ENCODE results near the gene ALPI. TPM values are rescaled to one million over a fixed set of nuclear protein-coding genes. Genes with fewer than 3 reads are reported as not detected.
"Not testable (repeated sequence)": the region's sequence is repeated elsewhere in the genome, so short reads cannot be mapped to it uniquely, and the experiment has no call there.

The ALPI gene
- total RNA-seq, 1 experiment from 2014 or later, result not detected

- ChIA-PET POLR2A (ENCODE audit: unreplicated experiment) (interaction anchor here (0.6 kb wide), 2 partner anchors 56 to 521 kb away, joined by 4 to 5 read pairs; no protein-coding TSS in a partner anchor), CTCF (interaction anchor here (1.0 kb wide), 1 partner anchor 36 kb away, joined by 5 read pairs; no protein-coding TSS in a partner anchor)
- Histone ChIP-seq H3K27ac (peak overlapping the region; percentile 81), H3K9me3 (ENCODE audit: insufficient read depth, low read depth) (0 out of 2 replicates have a peak, but pooled peaks cover 3% of the 10 kb centered on the region), H3K79me2 (ENCODE audit: low read depth) (no peaks in the 10 kb centered on the region), H3K4me2 (peak overlapping the region; percentile 84), H3K9me2 (ENCODE audit: insufficient read depth) (no peaks in the 10 kb centered on the region), H4K20me1 (ENCODE audit: insufficient read depth) (no peaks in the 10 kb centered on the region), H3K4me1 (replicated peaks; ENCODE audit: insufficient read depth) (peaks cover 11% of the 10 kb centered on the region), H3K36me3 (ENCODE audit: low read depth) (no peaks in the 10 kb centered on the region), H3K4me3 (peak overlapping the region; percentile 58), H3F3A (ENCODE audit: insufficient read depth, low read depth) (peaks cover 19% of the 10 kb centered on the region; the same call in 1 of the 2 replicates), H2AFZ (peak overlapping the region; percentile 84), H3K27me3 (ENCODE audit: insufficient read depth, low read depth) (no peaks in the 10 kb centered on the region)
- intact Hi-C loops (cut with micrococcal nuclease; ENCODE audit: unreplicated experiment), result loop anchor here (5.0 kb wide), 1 partner anchor 54 kb away; no protein-coding TSS in a partner anchor
- TF ChIP-seq EZH2 (IDR thresholded peaks at IDR 0.05; ENCODE audit: low read depth), result no peak
- TF ChIP-seq CTCF (conservative IDR thresholded peaks at IDR 0.05), result no peak
- DNase-seq, result peak; percentile 52 to 53
- BruUV-seq (replicated peaks), result TSS peak; percentile 48
Measured at GRCh38 chr2:232421189-232421785, 34.7 kb upstream of the ALPI start.

GRCh38 chr2:232422051-232422450 is 33.9 kb upstream of the ALPI start:
- Histone ChIP-seq H3K4me3 (peak overlapping the region; percentile 58; the same call in 1 of the 2 replicates), H3K4me2 (peak overlapping the region; percentile 84), H4K20me1 (ENCODE audit: insufficient read depth) (no peaks in the 10 kb centered on the region), H3K79me2 (ENCODE audit: low read depth) (no peaks in the 10 kb centered on the region), H3K27me3 (ENCODE audit: insufficient read depth, low read depth) (no peaks in the 10 kb centered on the region), H3K4me1 (replicated peaks; ENCODE audit: insufficient read depth) (peaks cover 11% of the 10 kb centered on the region), H3K9me2 (ENCODE audit: insufficient read depth) (no peaks in the 10 kb centered on the region), H2AFZ (no peak overlapping the region; the same call in 1 of the 2 replicates), H3K27ac (peak overlapping the region; percentile 81), H3K9me3 (ENCODE audit: insufficient read depth, low read depth) (0 out of 2 replicates have a peak, but pooled peaks cover 3% of the 10 kb centered on the region), H3F3A (ENCODE audit: insufficient read depth, low read depth) (peaks cover 19% of the 10 kb centered on the region; the same call in 1 of the 2 replicates), H3K36me3 (ENCODE audit: low read depth) (no peaks in the 10 kb centered on the region)
- intact Hi-C loops (cut with micrococcal nuclease; ENCODE audit: unreplicated experiment), result loop anchor here (1.0 to 5.0 kb wide), 2 partner anchors 37 to 55 kb away; no protein-coding TSS in a partner anchor
- CTCF ChIA-PET, result interaction anchor here (0.6 kb wide), 1 partner anchor 504 kb away, joined by 9 read pairs; no protein-coding TSS in a partner anchor
- BruUV-seq (replicated peaks), result no TSS peak
- no peak for TF ChIP-seq EZH2 (IDR thresholded peaks at IDR 0.05; ENCODE audit: low read depth)
- no peak for TF ChIP-seq CTCF (conservative IDR thresholded peaks at IDR 0.05)
- peak; percentile 68 to 87 for DNase-seq
- POLR2A ChIA-PET (ENCODE audit: unreplicated experiment), result interaction anchor here (0.6 kb wide), 1 partner anchor 521 kb away, joined by 5 read pairs; no protein-coding TSS in a partner anchor

- POLR2A ChIA-PET (ENCODE audit: unreplicated experiment); H4K20me1 ChIP-seq (ENCODE audit: insufficient read depth); DNase-seq; CTCF ChIA-PET; BruUV-seq (replicated peaks); H3K79me2 ChIP-seq (ENCODE audit: low read depth); H3K4me2 ChIP-seq; H3K9me2 ChIP-seq (ENCODE audit: insufficient read depth); H3K4me3 ChIP-seq; H3K36me3 ChIP-seq (ENCODE audit: low read depth); H3K9me3 ChIP-seq (ENCODE audit: insufficient read depth, low read depth); H2AFZ ChIP-seq; H3K27me3 ChIP-seq (ENCODE audit: insufficient read depth, low read depth): not testable (repeated sequence)
- H3K4me1 ChIP-seq (replicated peaks; ENCODE audit: insufficient read depth), result peaks cover 11% of the 10 kb centered on the region
- intact Hi-C loops (cut with micrococcal nuclease; ENCODE audit: unreplicated experiment), result loop anchor here (1.0 to 5.0 kb wide), 2 partner anchors 38 to 56 kb away; no protein-coding TSS in a partner anchor
- H3K27ac ChIP-seq, result peak overlapping the region; percentile 81
- H3F3A ChIP-seq (ENCODE audit: insufficient read depth, low read depth), result peaks cover 19% of the 10 kb centered on the region; the same call in 1 of the 2 replicates
Measured at GRCh38 chr2:232422996-232423395, 33.0 kb upstream of the ALPI start.

GRCh38 chr2:232423407-232423806 is 32.5 kb upstream of the ALPI start:
- POLR2A ChIA-PET (ENCODE audit: unreplicated experiment); H4K20me1 ChIP-seq (ENCODE audit: insufficient read depth); DNase-seq; H3K36me3 ChIP-seq (ENCODE audit: low read depth); H2AFZ ChIP-seq; CTCF ChIA-PET; H3K27me3 ChIP-seq (ENCODE audit: insufficient read depth, low read depth); H3K4me2 ChIP-seq; H3K9me2 ChIP-seq (ENCODE audit: insufficient read depth); H3K4me3 ChIP-seq; H3K27ac ChIP-seq; H3K9me3 ChIP-seq (ENCODE audit: insufficient read depth, low read depth); H3K79me2 ChIP-seq (ENCODE audit: low read depth); BruUV-seq (replicated peaks): not testable (repeated sequence)
- Histone ChIP-seq H3K4me1 (replicated peaks; ENCODE audit: insufficient read depth) (peaks cover 11% of the 10 kb centered on the region), H3F3A (ENCODE audit: insufficient read depth, low read depth) (peaks cover 19% of the 10 kb centered on the region; the same call in 1 of the 2 replicates)
- intact Hi-C loops (cut with micrococcal nuclease; ENCODE audit: unreplicated experiment), result loop anchor here (5.0 kb wide), 1 partner anchor 56 kb away; no protein-coding TSS in a partner anchor

Data from PC-9 (cell line).